ENCODE results near the gene TTLL10.

Gene TTLL10

DNA sequence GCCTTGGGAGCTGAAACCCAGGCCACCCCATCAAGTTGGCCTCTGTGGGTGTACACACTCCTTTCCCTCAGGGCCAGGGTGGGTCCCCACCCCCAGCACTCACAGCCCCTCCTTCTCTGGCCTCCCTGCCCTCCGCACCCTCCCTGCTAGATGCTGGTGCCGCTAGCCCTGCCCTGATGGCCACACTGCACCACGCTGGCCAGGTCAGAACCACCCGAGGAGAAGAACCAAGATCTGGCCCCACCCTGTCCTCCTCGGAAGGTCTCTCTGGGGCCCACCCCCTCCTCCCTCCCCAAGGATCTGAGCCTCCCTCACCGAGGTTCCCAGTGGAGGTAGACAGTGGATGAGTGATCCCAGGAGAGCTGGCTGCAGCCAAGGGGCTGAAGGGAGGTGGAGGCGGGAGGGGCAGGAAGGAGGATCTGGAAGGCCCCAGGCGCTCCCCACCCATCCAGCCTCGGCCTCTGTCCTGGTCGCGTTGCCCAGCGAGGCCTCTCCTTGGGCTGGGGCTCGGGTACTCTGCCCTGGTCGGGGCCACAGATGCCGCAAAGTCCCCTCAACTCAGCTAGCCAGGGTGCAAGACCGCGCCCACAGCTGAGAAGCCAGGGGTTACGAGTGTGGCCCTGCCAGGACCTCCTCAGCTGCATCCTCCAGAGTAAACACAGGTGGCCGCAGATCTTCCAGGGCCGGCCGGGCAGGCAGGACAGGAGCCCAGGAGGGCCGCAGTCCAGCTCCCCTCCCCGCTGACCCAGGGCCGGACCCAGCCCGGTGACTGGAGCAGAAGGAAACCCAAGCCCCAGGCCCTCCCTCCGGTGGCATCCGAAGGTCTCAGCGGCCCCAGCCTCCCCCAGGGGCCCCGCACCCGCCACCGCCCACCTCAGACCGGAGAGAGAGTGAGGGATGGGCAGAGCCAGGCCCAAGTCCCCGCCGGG is 63.5 kb downstream of the TTLL10 start:
- no peak for DNase-seq (ENCODE audit: low read depth)

- no peak for DNase-seq (ENCODE audit: low read depth)
Measured at GRCh38 chr1:1237874-1238701, 64.4 kb downstream of the TTLL10 start.

- DNase-seq (ENCODE audit: low read depth) = no peak
Measured at GRCh38 chr1:1238702-1239178, 65.1 kb downstream of the TTLL10 start.

DNA sequence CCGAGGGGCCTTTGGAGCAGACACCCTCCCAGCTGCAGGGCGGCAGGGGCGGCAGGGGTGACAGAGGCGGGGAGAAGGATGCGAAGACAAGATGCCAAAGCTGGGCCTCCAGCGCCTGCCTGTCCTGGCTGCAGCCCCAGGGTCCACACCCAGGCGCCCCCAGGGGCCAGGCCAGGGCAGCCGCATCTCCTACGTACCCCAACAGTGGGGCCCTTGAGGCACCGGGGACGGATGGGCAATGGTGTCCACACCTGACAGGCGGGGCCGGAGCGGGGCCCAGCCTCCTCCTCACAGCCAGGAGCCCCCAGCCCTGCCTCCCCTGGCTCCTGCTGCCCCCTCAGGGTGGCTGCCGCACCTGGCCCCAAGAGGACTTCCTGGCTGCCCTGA is 65.5 kb downstream of the TTLL10 start:
- no peak for DNase-seq (ENCODE audit: low read depth)

DNA sequence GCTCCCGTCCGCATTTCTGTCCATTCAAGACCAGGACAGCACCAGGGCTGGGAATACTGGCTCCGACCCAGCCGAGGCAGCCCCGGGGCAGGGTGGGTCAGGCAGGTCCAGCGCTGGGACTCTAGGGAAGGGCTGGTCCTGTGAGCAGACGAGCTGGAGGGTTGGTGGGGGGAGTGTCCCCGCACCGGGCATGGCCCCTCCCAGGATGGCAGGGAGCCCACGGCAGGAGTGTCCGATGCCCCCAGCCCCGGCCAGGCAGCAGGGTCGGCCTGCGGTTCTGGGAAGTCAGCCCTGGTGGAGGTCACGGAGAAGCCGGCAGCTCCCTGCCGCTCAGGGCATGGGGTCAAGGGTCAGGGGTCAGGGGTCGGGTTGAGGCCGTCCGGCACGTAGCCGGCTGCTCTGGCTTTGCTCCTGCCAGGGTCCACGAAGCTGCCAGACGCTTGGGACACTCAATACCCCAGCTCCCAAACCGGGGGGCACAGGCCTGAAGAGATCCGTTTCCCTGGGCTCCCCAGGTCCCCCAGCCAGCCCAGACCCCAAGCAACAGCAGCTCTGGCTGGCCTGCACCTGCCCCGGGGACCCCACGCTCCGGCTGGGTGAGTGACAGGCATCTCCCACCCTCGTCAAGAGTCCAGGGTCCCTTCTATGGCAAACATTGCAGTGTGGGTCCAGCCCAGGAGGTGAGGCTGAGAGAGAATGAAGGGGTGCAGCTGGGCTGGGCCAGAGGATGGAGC is 66.1 kb downstream of the TTLL10 start:
- DNase-seq (ENCODE audit: low read depth) = no peak

- DNase-seq (ENCODE audit: low read depth) = no peak
Measured at GRCh38 chr1:1240348-1240732, 66.7 kb downstream of the TTLL10 start.

GRCh38 chr1:1240822-1241587 is 67.3 kb downstream of the TTLL10 start:
- no peak for DNase-seq (ENCODE audit: low read depth)

GRCh38 chr1:1241588-1242219 is 68.0 kb downstream of the TTLL10 start:
- DNase-seq (ENCODE audit: low read depth) = no peak

GRCh38 chr1:1242461-1243265 is 69.0 kb downstream of the TTLL10 start:
- no peak for DNase-seq (ENCODE audit: low read depth)

DNA sequence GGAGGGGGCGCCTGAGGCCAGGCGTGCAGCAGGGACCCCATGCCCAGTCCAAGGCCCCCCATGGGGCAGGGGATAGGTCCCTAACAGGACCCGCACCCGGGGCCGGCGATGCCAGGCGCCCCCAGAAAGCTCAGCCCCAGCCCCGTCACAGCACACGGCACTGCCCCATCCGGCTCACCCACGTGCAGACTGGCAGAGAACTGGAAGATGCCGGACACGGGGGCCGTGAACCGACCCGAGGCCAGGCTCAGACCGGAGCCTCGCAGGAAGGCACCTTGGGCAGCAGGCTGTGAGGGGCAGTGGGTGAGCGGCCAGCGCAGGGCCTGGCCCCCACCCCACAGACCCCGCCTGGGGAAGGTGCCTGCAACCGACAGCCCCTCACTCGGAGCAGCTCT is 69.6 kb downstream of the TTLL10 start:
- DNase-seq (ENCODE audit: low read depth) = no peak

- DNase-seq (ENCODE audit: low read depth) = no peak
Measured at GRCh38 chr1:1243807-1244191, 70.1 kb downstream of the TTLL10 start.

- DNase-seq (ENCODE audit: low read depth) = no peak
Measured at GRCh38 chr1:1244192-1244811, 70.6 kb downstream of the TTLL10 start.

DNA sequence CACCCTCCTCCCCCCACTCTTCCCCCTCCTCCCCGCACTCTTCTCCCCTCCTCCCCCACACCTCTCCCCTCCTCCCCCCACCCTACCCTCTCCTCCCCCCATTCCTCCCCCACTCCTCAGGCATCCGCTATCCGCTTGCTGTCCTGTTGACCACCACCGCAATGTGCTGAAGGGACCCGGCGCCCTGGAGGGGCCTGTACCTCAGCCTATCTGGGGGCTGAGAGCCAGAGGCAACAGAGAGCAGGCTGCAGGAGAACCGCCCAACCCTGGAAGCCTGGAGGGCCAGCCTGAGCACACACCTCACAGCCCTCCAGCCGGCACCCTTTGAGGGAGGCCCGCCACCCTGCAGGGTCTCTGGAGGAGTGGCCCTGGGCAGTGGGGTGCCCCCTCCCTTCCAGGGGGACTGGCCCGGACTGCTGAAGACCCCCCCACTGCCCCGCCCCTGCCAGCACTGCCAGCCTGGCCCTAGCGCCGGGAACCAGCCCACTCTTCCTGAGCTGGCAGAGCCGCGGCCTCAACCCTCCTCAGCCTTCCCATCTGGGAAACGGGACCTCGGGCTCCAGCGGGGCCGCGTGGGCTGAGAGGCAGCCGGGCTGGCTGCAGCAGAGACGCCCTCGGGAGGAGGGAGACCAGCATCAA is 71.6 kb downstream of the TTLL10 start:
- no peak for DNase-seq (ENCODE audit: low read depth)

GRCh38 chr1:1245817-1246576 is 72.3 kb downstream of the TTLL10 start:
- DNase-seq (ENCODE audit: low read depth) = no peak

DNA sequence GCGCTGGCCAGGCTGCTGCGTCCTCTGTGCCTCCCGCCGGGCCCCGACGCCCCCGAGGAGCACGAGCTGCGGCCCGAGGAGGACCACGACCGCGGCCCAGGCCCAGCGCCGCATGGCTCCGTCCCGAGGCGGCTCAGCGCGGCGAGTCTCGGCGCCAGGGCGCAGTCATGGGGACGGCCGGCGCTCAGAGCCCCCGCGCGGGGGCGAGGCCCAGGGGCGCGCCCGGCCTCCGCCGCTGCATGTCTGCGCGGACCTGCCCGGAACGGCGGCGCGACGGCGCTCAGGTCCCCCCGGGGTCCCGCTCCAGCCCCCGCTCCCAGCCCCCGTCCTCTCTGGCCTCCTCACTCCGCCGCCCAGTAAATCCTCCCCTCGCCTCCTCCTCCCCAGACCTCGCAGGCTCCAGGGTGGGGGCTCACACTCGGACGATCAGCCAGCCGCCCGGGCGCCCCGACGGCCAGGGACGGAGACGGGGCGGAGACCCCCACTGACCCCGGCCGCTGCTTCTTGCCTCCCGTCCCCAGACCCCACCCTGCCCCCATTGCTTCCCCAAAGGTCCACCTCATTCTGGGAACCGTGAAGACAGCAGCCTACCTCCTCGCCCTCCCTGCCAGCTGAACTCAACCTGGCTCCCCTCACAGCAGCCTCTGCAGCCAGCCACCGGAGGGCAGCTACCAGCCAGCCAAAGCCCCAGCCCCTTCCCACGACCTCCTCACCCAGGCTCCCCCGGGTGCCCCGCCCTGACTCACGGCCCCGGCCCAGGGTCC is 73.1 kb downstream of the TTLL10 start, which contains the start of gene C1QTNF12:
Gene C1QTNF12 (minus strand): TSS at position 146 of the 764 bp plus-strand sequence. CDS start 32 bp downstream, at position 114.
- DNase-seq (ENCODE audit: low read depth) = no peak

DNA sequence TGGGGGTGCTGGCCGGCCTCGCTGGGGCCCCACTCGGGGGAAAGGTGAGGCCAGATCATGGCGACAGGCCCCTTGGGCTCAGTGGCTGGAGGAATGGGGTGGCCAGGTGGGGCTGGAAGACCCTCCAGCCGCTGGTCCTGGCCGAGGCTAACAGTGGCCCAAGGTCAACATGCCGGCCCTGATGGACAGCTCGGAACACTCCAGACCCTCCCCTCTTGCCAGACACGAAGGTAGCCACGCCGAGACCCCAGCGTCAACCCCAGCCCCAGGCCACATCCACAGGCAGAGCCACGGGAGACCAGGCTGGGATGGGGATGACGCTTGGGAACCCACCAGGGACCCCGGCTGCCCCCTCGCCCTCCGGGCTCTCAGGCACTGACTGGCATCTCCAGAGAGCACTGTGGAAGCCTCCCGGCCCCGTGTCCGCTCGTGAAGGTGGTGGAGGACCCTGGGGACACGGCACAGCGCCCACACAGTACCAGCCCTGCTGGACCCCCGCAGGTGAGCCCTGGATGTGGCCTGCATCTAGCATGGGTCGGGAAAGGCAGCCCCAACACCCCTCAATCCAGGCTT is 73.7 kb downstream of the TTLL10 start:
- DNase-seq (ENCODE audit: low read depth) = no peak

Measured in HS-27A (cell line).